ENCODE measurements around the gene RAD51B. TPM values are rescaled to one million over a fixed set of nuclear protein-coding genes. Genes with fewer than 3 reads are reported as not detected.

The RAD51B gene
- total RNA-seq, 4 donors from 2014 or later: 5.0 to 31.8 (median 20.6) TPM

- Histone ChIP-seq H3K4me3 (no peak overlapping the region), H3K4me1 (peaks cover 9 to 35% (median 19%) of the 10 kb centered on the region in 4 donors), H3K27me3 (no peaks in the 10 kb centered on the region), H3K27ac (no peak overlapping the region), H3K9me3 (no peaks in the 10 kb centered on the region), H3K36me3 (no peaks in the 10 kb centered on the region)
- intact Hi-C loops (cut with DNase I; ENCODE audit: low total_unique reads) (no loop called here), in situ Hi-C loops (cut with MboI; ENCODE audit: low pct_ligation_motif_present in 1 of 4, low pct_unique_long_range_greater_than_20kb in 1 of 4, low sequenced_read_pairs in 3 of 4) (no loop called here)
- DNase-seq: no peak
- 83 to 95% methylated on average over 6 to 11 of the region's 11 CpGs for WGBS, 2 donors (ENCODE audit: low coverage in 1 of 2)
- no peak for TF ChIP-seq EP300 (IDR thresholded peaks at IDR 0.05; ENCODE audit: low read depth)
- no peak for TF ChIP-seq CTCF (IDR thresholded peaks at IDR 0.05)
- no peak for TF ChIP-seq POLR2AphosphoS5 (IDR thresholded peaks at IDR 0.05)
- TF ChIP-seq POLR2A (IDR thresholded peaks at IDR 0.05): no peak
These were observed 868.2 kb downstream of the RAD51B start for GRCh38 chr14:68687746-68688145.

GRCh38 chr14:68688872-68689371, 869.3 kb downstream of the RAD51B start:
- in situ Hi-C loops (cut with MboI; ENCODE audit: low pct_ligation_motif_present in 1 of 4, low pct_unique_long_range_greater_than_20kb in 1 of 4, low sequenced_read_pairs in 3 of 4): no loop called here

GRCh38 chr14:68689511-68689910, 869.9 kb downstream of the RAD51B start:
- in situ Hi-C loops (cut with MboI; ENCODE audit: low pct_ligation_motif_present in 1 of 4, low pct_unique_long_range_greater_than_20kb in 1 of 4, low sequenced_read_pairs in 3 of 4): no loop called here
- no peak overlapping the region for H3K27ac ChIP-seq

More at GRCh38 chr14:68688872-68689371, 869.3 kb downstream of the RAD51B start:
- no peak for DNase-seq
- Histone ChIP-seq H3K9me3 (no peaks in the 10 kb centered on the region), H3K36me3 (no peaks in the 10 kb centered on the region), H3K4me1 (peaks cover 0 to 25% (median 8%) of the 10 kb centered on the region in 4 donors), H3K27ac (peak overlapping the region; percentile 2 to 69 (median 32)), H3K4me3 (no peak overlapping the region), H3K27me3 (no peaks in the 10 kb centered on the region)
- WGBS, 2 donors (ENCODE audit: low coverage in 1 of 2): 14 to 49% methylated on average over 7 to 9 of the region's 9 CpGs
- intact Hi-C loops (cut with DNase I; ENCODE audit: low total_unique reads): no loop called here
- TF ChIP-seq POLR2AphosphoS5 (IDR thresholded peaks at IDR 0.05): no peak
- no peak for TF ChIP-seq CTCF (IDR thresholded peaks at IDR 0.05)
- TF ChIP-seq EP300 (IDR thresholded peaks at IDR 0.05; ENCODE audit: low read depth): no peak
- no peak for TF ChIP-seq POLR2A (IDR thresholded peaks at IDR 0.05)

More at GRCh38 chr14:68689511-68689910, 869.9 kb downstream of the RAD51B start:
- no peak for DNase-seq
- no peaks in the 10 kb centered on the region for H3K27me3 ChIP-seq
- no peak overlapping the region for H3K4me3 ChIP-seq
- H3K4me1 ChIP-seq: peaks cover 0 to 19% (median 4%) of the 10 kb centered on the region in 4 donors
- H3K9me3 ChIP-seq: no peaks in the 10 kb centered on the region
- no peaks in the 10 kb centered on the region for H3K36me3 ChIP-seq
- intact Hi-C loops (cut with DNase I; ENCODE audit: low total_unique reads): no loop called here
- TF ChIP-seq POLR2AphosphoS5 (IDR thresholded peaks at IDR 0.05): no peak
- TF ChIP-seq CTCF (IDR thresholded peaks at IDR 0.05): no peak
- TF ChIP-seq EP300 (IDR thresholded peaks at IDR 0.05; ENCODE audit: low read depth): no peak
- TF ChIP-seq POLR2A (IDR thresholded peaks at IDR 0.05): no peak
- 55 to 73% methylated on average over 2 to 5 of the region's 5 CpGs for WGBS, 2 donors (ENCODE audit: low coverage in 1 of 2)
